ENCODE results near the gene PEPD.
A peak's percentile ranks its signal among the peaks of the same experiment; 100 is the strongest.

Gene PEPD

GRCh38 chr19:33407716-33408115, 113.9 kb downstream of the PEPD start:
- no peak for DNase-seq (ENCODE audit: low read depth in 2 of 2)

GRCh38 chr19:33407140-33407551, 114.4 kb downstream of the PEPD start:
- no peak for DNase-seq (ENCODE audit: low read depth in 2 of 2)

- peak; percentile 53 to 68 for DNase-seq (ENCODE audit: low read depth in 2 of 2)
Measured at GRCh38 chr19:33406521-33407139, 115.0 kb downstream of the PEPD start.

- no peak for DNase-seq (ENCODE audit: low read depth in 2 of 2)
Measured at GRCh38 chr19:33405553-33406461, 115.8 kb downstream of the PEPD start.

- no peak for DNase-seq (ENCODE audit: low read depth in 2 of 2)
Measured at GRCh38 chr19:33405254-33405552, 116.4 kb downstream of the PEPD start.

- no peak for DNase-seq (ENCODE audit: low read depth in 2 of 2)
Measured at GRCh38 chr19:33404506-33405253, 116.9 kb downstream of the PEPD start.

GRCh38 chr19:33403973-33404304, 117.7 kb downstream of the PEPD start:
- no peak for DNase-seq (ENCODE audit: low read depth in 2 of 2)

- DNase-seq (ENCODE audit: low read depth in 2 of 2) = no peak
Measured at GRCh38 chr19:33403221-33403972, 118.2 kb downstream of the PEPD start.

GRCh38 chr19:33402421-33403220, 119.0 kb downstream of the PEPD start:
- no peak for DNase-seq (ENCODE audit: low read depth in 2 of 2)

GRCh38 chr19:33401683-33402420, 119.7 kb downstream of the PEPD start:
- no peak for DNase-seq (ENCODE audit: low read depth in 2 of 2)

- no peak for DNase-seq (ENCODE audit: low read depth in 2 of 2)
Measured at GRCh38 chr19:33400856-33401682, 120.5 kb downstream of the PEPD start.

GRCh38 chr19:33399745-33400681, 121.6 kb downstream of the PEPD start:
- DNase-seq (ENCODE audit: low read depth in 2 of 2) = no peak

GRCh38 chr19:33399081-33399744, 122.4 kb downstream of the PEPD start:
- no peak for DNase-seq (ENCODE audit: low read depth in 2 of 2)

- no peak for DNase-seq (ENCODE audit: low read depth in 2 of 2)
Measured at GRCh38 chr19:33398361-33399060, 123.1 kb downstream of the PEPD start.

GRCh38 chr19:33397536-33398360, 123.8 kb downstream of the PEPD start:
- DNase-seq (ENCODE audit: low read depth in 2 of 2) = no peak
